HG03342 (cell line): ENCODE results near the gene SLAIN2.
"Not testable (repeated sequence)": the region's sequence is repeated elsewhere in the genome, so short reads cannot be mapped to it uniquely, and the experiment has no call there.

Experiments
- ATAC-seq: cut with Tn5 transposase; IDR thresholded peaks from one replicate; pipeline ENCODE4 v1.9.1; 2021; ENCODE audit warnings: mild to moderate bottlenecking, moderate library complexity; ENCODE audit not compliant: unreplicated experiment

SLAIN2 gene

GRCh38 chr4:48436318-48436717 is 95.0 kb downstream of the SLAIN2 start:
- ATAC-seq = no peak

DNA sequence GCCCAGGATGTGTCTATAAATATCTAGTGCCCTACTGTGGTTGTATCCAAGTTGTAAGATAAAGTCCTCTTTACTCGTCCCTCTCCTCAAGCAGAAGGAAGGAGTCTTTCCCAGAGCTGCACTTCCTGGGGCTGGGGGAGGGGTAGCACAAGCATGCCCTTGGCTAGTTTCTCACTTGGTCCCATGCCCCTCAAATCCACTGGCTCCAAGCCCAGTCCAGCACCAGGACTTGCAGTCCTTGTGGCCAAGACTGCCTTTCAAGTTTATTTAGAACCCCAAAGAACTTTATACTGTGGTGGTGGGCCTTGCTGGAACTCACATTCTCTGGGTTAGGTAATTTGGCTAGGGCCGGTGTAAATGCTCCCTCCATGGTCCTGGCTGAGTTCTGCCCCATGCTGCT is 98.7 kb downstream of the SLAIN2 start:
- no peak for ATAC-seq

- ATAC-seq = not testable (repeated sequence)
Observed at GRCh38 chr4:48440914-48441313, 99.6 kb downstream of the SLAIN2 start.

DNA sequence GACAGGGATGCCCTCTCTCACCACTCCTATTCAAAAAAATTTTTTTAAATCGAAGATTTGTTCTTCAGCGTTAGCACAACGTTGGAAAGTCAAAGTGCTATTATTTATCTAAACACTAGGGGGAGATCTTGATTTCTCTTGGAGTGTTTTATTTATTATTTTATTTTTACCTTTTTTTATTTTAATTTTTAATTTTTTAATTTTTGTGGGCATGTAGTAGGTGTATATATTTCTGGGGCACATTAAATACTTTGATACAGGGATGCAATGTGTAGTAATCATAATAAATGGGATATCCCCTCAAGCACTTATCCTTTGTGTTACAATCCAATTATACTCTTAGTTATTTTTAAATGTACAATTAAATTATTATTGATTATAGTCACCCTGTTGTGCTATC is 104.4 kb downstream of the SLAIN2 start:
- ATAC-seq = no peak

DNA sequence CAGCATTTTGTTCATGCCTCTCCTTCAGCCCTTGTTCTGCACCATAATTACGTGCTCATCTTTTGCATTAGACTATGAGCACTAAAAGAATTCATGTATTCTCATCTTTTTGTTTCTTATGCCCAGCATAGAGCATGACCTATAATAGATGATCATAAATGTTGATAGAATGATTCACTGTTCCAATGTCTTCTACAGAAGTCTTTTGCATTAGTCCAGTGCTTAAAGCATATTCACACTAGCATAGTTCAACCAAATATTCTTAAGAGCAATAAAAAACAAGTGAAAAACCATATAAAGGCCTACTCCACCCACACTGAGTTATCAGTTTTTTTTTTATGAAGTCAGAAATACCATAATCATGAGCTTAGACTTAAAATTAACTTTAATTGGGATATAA is 105.3 kb downstream of the SLAIN2 start:
- no peak for ATAC-seq

- ATAC-seq = no peak
Observed at GRCh38 chr4:48449151-48449550, 107.8 kb downstream of the SLAIN2 start.

- ATAC-seq = no peak
Observed at GRCh38 chr4:48450740-48451139, 109.4 kb downstream of the SLAIN2 start.

GRCh38 chr4:48451656-48452055 is 110.3 kb downstream of the SLAIN2 start:
- ATAC-seq = not testable (repeated sequence)

- ATAC-seq = no peak
Observed at GRCh38 chr4:48454591-48454990, 113.3 kb downstream of the SLAIN2 start.

DNA sequence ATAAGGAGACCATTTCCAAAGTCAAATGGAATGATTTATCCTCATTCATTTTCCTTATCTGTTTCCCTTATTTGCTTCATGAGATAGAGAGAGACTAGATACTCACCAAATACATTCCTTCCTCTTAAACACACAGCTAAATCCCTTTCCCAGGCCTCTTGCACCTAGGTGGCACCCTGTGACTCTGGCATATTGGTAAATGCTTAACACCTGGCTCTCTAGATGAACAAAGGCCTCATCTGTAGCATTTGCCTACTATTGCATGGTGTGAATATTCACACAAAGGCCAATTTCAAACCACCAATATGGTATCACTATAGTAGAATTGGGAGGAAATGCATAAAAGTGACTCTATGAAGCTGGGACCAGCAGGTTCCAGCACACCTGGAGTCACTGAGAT is 119.7 kb downstream of the SLAIN2 start:
- no peak for ATAC-seq

DNA sequence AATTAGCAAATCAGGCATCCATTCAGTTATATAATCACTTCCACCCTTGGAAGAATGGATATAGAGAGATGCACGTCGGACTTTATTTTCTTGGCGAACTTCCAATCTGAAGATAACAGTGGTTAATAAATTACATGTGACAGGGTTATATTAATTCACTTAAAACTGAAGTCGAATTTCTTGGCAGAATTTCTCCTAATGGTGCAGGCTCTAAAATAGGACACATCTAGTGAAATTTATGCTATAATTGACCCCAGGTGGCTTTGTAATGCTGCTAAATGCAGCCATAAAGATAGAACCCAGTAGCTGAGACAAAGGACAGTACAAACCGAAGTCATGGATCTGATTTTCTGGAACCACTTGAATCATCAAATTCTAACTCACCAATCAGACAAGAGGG is 121.0 kb downstream of the SLAIN2 start:
- no peak for ATAC-seq

DNA sequence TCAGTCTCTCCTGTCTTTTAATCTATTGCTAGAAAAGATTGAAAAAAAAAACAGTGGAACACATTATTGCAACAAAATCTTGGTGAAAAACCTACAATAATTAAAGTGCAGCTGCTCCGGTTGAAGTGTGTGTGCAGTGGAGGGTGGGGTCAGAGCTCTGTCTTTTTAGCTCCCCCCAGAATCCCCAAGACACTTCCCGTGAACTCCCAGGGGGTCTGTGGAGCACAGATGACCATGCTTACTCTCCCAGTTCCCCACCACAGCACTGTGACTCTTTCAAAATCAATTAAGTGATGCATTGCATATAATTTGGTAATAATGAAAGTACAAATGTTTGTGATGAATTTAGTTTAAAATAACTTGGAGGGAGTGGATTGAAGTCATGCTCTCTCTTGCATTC is 126.1 kb downstream of the SLAIN2 start:
- no peak for ATAC-seq

DNA sequence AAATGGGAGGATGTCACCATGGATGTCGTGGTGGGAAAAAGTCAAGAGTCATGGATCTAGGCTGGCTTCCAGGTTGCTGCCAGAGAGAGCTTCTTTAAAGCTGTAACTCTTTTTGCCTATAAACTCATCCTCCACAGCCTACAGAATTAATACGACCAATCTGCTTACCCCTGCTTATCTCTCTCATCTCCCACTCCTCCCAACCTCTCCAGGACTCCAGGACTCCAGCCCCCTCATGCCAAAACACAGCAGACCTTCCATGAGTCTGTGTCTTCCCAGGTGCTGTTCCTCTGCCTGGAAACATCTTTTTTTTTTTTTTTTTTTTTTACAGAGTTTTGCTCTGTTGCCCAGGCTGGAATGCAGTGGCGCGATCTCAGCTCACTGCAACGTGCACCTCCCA is 126.6 kb downstream of the SLAIN2 start:
- ATAC-seq = no peak

DNA sequence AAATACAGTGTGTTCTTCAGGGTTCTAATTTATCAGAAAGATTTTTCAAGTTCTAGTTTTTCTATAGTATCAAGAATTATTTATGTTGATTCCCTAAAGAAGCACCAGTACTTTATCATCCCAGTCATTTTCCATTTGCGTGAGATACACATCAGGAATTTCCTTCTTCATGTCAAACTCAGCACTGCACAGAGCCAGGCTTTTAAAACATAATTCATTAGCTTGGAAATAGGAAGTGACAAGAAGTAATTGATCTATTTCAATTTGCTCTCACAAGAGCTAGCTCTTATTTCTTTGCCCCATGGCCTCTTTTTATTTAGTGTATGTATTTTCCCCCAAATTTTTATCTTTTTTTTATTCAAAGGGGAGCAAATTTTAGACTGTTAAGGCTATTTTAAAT is 128.8 kb downstream of the SLAIN2 start:
- no peak for ATAC-seq

GRCh38 chr4:48470570-48470969 is 129.2 kb downstream of the SLAIN2 start:
- ATAC-seq = no peak

GRCh38 chr4:48472794-48473193 is 131.5 kb downstream of the SLAIN2 start:
- ATAC-seq = no peak

DNA sequence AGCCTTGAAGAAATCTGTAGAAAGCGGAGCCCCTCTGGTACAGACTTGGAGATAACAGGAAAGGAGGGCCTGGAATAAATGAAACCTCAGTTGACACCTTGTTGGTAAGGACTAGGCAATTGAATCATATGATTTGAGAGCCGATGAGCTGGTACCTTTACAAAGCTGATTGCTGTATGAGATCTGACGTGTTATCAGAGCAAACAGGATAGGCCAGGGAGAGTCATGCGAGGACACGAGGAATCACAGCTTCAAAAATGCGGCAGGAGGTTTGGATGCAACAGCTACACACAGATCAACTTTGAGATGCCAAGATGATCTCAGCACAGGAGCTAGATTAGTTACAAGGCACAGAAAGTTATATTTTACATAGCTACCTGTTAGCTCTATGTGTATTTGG is 134.4 kb downstream of the SLAIN2 start:
- ATAC-seq = no peak
